ENCODE data around the gene ACSBG1.

ACSBG1 gene

DNA sequence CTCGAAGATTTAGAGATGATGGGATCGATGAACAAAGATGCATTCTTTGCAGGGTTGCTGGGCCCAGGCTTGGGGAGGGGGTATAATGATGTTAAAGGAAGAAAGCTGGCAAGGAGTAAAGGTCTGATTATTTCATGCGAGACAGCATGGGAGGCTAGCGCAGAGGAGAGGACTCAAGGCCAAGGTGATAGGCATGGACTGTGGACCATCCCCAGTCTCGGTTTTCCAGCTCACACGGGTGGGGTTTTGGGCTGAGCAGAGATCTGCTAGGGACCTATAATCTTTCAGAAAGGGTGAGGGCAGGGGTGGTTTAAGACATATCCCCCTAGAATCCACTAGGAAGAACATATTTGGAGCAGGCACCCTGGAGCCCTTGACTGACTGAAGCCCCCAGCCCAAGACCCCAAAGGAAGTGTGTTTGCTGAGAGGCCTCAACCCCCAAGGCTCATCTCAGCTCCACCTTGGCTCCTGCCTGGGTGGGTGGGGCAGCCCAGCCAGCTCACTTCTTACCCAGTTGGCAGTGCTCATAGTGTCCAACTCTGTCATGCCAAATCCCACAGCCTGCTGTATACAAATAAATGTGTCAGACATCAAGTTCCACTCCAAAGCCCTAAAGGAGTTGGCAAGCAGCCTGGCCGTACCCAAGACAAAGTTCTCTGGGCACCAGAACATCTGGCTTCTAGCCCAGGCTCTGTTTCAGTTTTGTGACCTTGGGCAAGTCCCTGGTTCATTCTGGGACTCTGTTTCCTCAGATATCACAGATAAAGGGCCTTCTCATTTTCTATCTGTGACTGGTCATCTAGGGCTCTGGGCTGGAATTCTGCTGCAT, 17.9 kb downstream of the ACSBG1 start:
- peak overlapping the region; percentile 67 for H3K27ac ChIP-seq
- CTCF ChIA-PET, result no interaction called here
- peak; percentile 52 for DNase-seq (ENCODE audit: low spot score)
- no peak for TF ChIP-seq CTCF (conservative IDR thresholded peaks at IDR 0.05; ENCODE audit: low read depth)
- POLR2A ChIA-PET (ENCODE audit: low non-redundant PET), result no interaction called here

GRCh38 chr15:78213956-78214355, 20.4 kb downstream of the ACSBG1 start:
- CTCF ChIA-PET, result interaction anchor here (0.6 to 2.4 kb wide), 3 partner anchors 18 to 216 kb away, joined by 3 to 14 read pairs (median 3); no protein-coding TSS in a partner anchor

DNA sequence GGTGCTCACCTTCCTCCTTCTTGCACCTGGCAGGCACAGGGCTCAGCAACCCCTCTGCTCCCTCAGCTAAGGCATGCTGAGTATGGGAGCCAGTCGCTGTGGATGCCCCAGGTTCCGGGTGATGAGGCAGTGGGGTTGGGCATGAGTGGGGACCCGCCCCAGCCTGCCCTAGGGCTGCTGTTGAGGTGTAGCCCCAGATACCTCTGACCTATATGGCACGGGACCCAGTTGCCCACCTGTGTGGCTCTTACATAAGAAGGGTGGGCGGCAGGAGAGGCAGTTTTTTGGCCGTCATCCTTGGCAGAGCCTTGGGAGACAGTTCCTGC, 21.0 kb downstream of the ACSBG1 start:
- no peak for DNase-seq (ENCODE audit: low spot score)
- no peak for TF ChIP-seq CTCF (conservative IDR thresholded peaks at IDR 0.05; ENCODE audit: low read depth)
- CTCF ChIA-PET, result interaction anchor here (0.7 to 2.4 kb wide), 2 partner anchors 18 to 215 kb away, joined by 3 to 14 read pairs; no protein-coding TSS in a partner anchor
- H3K27ac ChIP-seq, result peak overlapping the region; percentile 72
- POLR2A ChIA-PET (ENCODE audit: low non-redundant PET), result no interaction called here

More at GRCh38 chr15:78213956-78214355, 20.4 kb downstream of the ACSBG1 start:
- POLR2A ChIA-PET (ENCODE audit: low non-redundant PET), result no interaction called here
- DNase-seq (ENCODE audit: low spot score), result no peak
- peak overlapping the region; percentile 72 for H3K27ac ChIP-seq
- TF ChIP-seq CTCF (conservative IDR thresholded peaks at IDR 0.05; ENCODE audit: low read depth), result no peak

GRCh38 chr15:78212546-78213424, 21.6 kb downstream of the ACSBG1 start:
- ChIA-PET CTCF (interaction anchor here (0.6 to 2.4 kb wide), 4 partner anchors 17 to 214 kb away, joined by 3 to 14 read pairs (median 4); no protein-coding TSS in a partner anchor), POLR2A (ENCODE audit: low non-redundant PET) (no interaction called here)
- peak; percentile 87 for DNase-seq (ENCODE audit: low spot score)
- H3K27ac ChIP-seq, result peak overlapping the region; percentile 72
- TF ChIP-seq CTCF (conservative IDR thresholded peaks at IDR 0.05; ENCODE audit: low read depth), result no peak

- H3K27ac ChIP-seq, result peak overlapping the region; percentile 72
- no peak for TF ChIP-seq CTCF (conservative IDR thresholded peaks at IDR 0.05; ENCODE audit: low read depth)
- POLR2A ChIA-PET (ENCODE audit: low non-redundant PET), result no interaction called here
- CTCF ChIA-PET, result interaction anchor here (0.6 to 2.4 kb wide), 2 partner anchors 17 to 94 kb away, joined by 3 to 14 read pairs; no protein-coding TSS in a partner anchor
- no peak for DNase-seq (ENCODE audit: low spot score)
Measured at GRCh38 chr15:78212008-78212407, 22.4 kb downstream of the ACSBG1 start.

- ChIA-PET POLR2A (ENCODE audit: low non-redundant PET) (no interaction called here), CTCF (interaction anchor here (0.6 to 2.4 kb wide), 2 partner anchors 16 to 560 kb away, joined by 3 to 14 read pairs; no protein-coding TSS in a partner anchor)
- no peak overlapping the region for H3K27ac ChIP-seq
- no peak for TF ChIP-seq CTCF (conservative IDR thresholded peaks at IDR 0.05; ENCODE audit: low read depth)
- no peak for DNase-seq (ENCODE audit: low spot score)
Measured at GRCh38 chr15:78211189-78211921, 23.0 kb downstream of the ACSBG1 start.

Measured in RWPE1 (cell line).